Measurements from ENCODE around the gene CDH13.

DNA sequence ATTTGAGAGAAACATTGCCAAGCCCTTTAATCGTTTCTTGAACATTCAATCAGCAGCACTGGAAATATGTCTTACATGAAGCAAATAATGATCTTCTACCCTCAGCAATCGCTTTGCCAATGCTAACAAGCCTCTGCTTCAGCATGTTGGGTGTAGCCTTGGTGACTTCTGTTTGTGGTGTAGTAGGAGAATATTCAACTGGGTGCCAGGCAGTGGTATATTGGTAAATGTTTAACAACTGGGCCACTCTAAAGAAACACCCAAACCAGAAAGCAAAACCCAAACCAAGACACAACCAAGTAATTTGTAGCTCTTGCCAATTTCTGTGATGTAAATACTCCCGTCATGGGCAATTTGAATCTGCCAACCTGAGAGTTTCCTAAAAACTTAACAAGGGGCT, 9.7 kb downstream of the CDH13 start:
- TF ChIP-seq, protein P1, sequence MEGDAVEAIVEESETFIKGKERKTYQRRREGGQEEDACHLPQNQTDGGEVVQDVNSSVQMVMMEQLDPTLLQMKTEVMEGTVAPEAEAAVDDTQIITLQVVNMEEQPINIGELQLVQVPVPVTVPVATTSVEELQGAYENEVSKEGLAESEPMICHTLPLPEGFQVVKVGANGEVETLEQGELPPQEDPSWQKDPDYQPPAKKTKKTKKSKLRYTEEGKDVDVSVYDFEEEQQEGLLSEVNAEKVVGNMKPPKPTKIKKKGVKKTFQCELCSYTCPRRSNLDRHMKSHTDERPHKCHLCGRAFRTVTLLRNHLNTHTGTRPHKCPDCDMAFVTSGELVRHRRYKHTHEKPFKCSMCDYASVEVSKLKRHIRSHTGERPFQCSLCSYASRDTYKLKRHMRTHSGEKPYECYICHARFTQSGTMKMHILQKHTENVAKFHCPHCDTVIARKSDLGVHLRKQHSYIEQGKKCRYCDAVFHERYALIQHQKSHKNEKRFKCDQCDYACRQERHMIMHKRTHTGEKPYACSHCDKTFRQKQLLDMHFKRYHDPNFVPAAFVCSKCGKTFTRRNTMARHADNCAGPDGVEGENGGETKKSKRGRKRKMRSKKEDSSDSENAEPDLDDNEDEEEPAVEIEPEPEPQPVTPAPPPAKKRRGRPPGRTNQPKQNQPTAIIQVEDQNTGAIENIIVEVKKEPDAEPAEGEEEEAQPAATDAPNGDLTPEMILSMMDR (IDR thresholded peaks at IDR 0.05; ENCODE audit: poor library complexity, severe bottlenecking), result no peak
- TF ChIP-seq RAD21 (conservative IDR thresholded peaks at IDR 0.05) (no peak), SMC3 (conservative IDR thresholded peaks at IDR 0.05; ENCODE audit: poor library complexity) (no peak), EZH2 (IDR thresholded peaks at IDR 0.05; ENCODE audit: borderline replicate concordance, insufficient read depth, low read length, poor library complexity, severe bottlenecking) (no peak), EP300 (conservative IDR thresholded peaks at IDR 0.05; ENCODE audit: poor library complexity, severe bottlenecking) (no peak), POLR2AphosphoS5 (IDR thresholded peaks at IDR 0.05) (no peak), TAF1 (IDR thresholded peaks at IDR 0.05; ENCODE audit: low read depth) (no peak)

All from neural cell (in vitro differentiated cells).